Breast epithelium (tissue), 4 donors: ENCODE results near the gene TTLL11. TPM values are rescaled to one million over a fixed set of nuclear protein-coding genes. Genes with fewer than 3 reads are reported as not detected.

Experiments
- DNase-seq, 2 donors: peaks; one replicate each; pipeline ENCODE4 v3.0.0-alpha.2; 2019; ENCODE audit warnings: low spot score in 2 of 2
- H3K27ac ChIP-seq, 2 donors: fragments of 200-600 bp; sonication (generic) in 1 of 2; one replicate each; pipeline ENCODE4 v1.5.1; 2016 to 2019; ENCODE audit warnings: mild to moderate bottlenecking in 1 of 2
- H3K27me3 ChIP-seq, 2 donors: fragments of 200-600 bp; sonication (generic) in 1 of 2; one replicate each; pipeline versions ENCODE4 v1.5.1 to v1.6.0; 2017 to 2019; ENCODE audit warnings: control low read depth in 1 of 2, mild to moderate bottlenecking in 1 of 2
- H3K36me3 ChIP-seq: fragments of 200-600 bp; one replicate; pipeline ENCODE4 v1.5.1; 2019
- H3K4me1 ChIP-seq, 2 donors: fragments of 200-600 bp; sonication (generic); one replicate each; pipeline ENCODE4 v1.5.1; 2016 to 2019; ENCODE audit warnings: control low read depth in 1 of 2
- H3K4me3 ChIP-seq, 3 donors: fragments of 200-600 bp; sonication (generic); 1 replicate in 2 of 3; 2 replicates in 1 of 3; pipeline ENCODE4 v1.5.1; 2016 to 2019; ENCODE audit warnings: mild to moderate bottlenecking in 3 of 3, moderate library complexity in 2 of 3
- H3K9me3 ChIP-seq, 2 donors: fragments of 200-600 bp; sonication (generic) in 1 of 2; one replicate each; pipeline ENCODE4 v1.5.1; 2016 to 2019; ENCODE audit warnings: control low read depth in 1 of 2
- POLR2A ChIP-seq: fragments of 450-650 bp; IDR thresholded peaks from one replicate; pipeline ENCODE4 v1.6.1; 2016; ENCODE audit warnings: antibody characterized with exemption, mild to moderate bottlenecking, moderate library complexity
- POLR2AphosphoS5 ChIP-seq, 3 donors: sonication (generic); formaldehyde crosslinking; IDR thresholded peaks; one replicate each; pipeline ENCODE4 v1.6.1; 2017; ENCODE audit warnings: antibody characterized with exemption in 3 of 3
- intact Hi-C: fragments of 100-400 bp; cut with DNase I; formaldehyde crosslinking; loops from one replicate; pipeline ENCODE4 v1.15.1; 2023; ENCODE audit warnings: low total_unique reads
- total RNA-seq, 3 donors: library from RNA; depleted of rRNA; stranded (reverse); fragments of >200 nt; gene quantifications; one replicate each; pipeline ENCODE4 v1.1.0, GENCODE V29; 2016
- TF ChIP-seq, protein P1 (sequence below), 3 donors: fragments of 450-650 bp; IDR thresholded peaks; one replicate each; pipeline ENCODE4 v1.5.1; 2016 to 2017; ENCODE audit warnings: antibody characterized with exemption in 3 of 3, mild to moderate bottlenecking in 3 of 3, moderate library complexity in 3 of 3

The TTLL11 gene
- total RNA-seq, 3 donors from 2014 or later, result 9.0 to 12.1 (median 10.0) TPM

DNA sequence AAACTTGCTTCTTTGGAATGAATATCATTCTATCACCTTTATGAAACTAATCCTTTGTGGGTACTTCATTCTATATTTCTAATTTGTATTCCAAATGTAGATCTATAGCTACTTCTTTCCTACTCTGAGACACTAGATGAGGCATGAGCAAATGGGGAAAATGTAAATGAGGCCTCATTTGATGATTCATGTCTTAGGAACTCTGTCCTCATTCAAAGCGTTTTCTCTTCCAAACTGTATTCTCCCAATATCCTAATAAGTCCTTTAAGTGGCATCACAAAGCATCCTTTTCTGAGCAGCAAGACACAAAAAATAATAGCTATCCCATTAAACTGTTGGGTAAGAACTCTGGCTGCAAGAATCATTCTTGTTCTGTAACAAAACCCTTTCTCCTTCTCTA lies 56.1 kb downstream of the TTLL11 start:
- Histone ChIP-seq H3K4me1 (peaks cover 0 to 7% of the 10 kb centered on the region in 2 donors), H3K27me3 (no peaks in the 10 kb centered on the region), H3K27ac (no peak overlapping the region), H3K9me3 (no peaks in the 10 kb centered on the region), H3K36me3 (no peaks in the 10 kb centered on the region), H3K4me3 (no peak overlapping the region)
- TF ChIP-seq POLR2A, result no peak
- TF ChIP-seq, protein P1, sequence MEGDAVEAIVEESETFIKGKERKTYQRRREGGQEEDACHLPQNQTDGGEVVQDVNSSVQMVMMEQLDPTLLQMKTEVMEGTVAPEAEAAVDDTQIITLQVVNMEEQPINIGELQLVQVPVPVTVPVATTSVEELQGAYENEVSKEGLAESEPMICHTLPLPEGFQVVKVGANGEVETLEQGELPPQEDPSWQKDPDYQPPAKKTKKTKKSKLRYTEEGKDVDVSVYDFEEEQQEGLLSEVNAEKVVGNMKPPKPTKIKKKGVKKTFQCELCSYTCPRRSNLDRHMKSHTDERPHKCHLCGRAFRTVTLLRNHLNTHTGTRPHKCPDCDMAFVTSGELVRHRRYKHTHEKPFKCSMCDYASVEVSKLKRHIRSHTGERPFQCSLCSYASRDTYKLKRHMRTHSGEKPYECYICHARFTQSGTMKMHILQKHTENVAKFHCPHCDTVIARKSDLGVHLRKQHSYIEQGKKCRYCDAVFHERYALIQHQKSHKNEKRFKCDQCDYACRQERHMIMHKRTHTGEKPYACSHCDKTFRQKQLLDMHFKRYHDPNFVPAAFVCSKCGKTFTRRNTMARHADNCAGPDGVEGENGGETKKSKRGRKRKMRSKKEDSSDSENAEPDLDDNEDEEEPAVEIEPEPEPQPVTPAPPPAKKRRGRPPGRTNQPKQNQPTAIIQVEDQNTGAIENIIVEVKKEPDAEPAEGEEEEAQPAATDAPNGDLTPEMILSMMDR (IDR thresholded peaks at IDR 0.05), result no peak
- TF ChIP-seq POLR2AphosphoS5 (IDR thresholded peaks at IDR 0.05), result no peak
- no peak for DNase-seq
- intact Hi-C loops, result no loop called here

DNA sequence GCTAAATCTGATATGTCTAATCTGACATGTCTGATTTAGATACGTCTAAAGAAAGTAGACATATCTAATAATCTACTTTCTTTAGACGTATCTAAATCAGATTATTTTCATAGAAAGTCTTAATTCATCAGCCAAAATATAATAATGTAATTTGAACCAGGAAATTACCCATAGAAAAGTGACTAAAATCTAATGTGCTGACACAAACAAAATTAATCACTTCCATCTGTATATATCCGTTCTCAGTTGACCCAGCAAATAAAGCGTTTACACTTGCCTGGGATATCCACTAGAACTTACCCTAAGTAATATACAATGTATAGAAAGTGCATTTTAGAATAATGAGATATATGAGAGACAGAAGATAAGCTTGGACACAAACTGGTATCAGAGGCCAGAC lies 56.7 kb downstream of the TTLL11 start:
- no peak overlapping the region for H3K4me3 ChIP-seq
- peaks cover 0 to 7% of the 10 kb centered on the region in 2 donors for H3K4me1 ChIP-seq
- no peaks in the 10 kb centered on the region for H3K9me3 ChIP-seq
- no peaks in the 10 kb centered on the region for H3K27me3 ChIP-seq
- no peaks in the 10 kb centered on the region for H3K36me3 ChIP-seq
- intact Hi-C loops, result no loop called here
- TF ChIP-seq POLR2A (no peak), POLR2AphosphoS5 (IDR thresholded peaks at IDR 0.05) (no peak)
- TF ChIP-seq, protein P1 (IDR thresholded peaks at IDR 0.05), result no peak
- no peak overlapping the region for H3K27ac ChIP-seq
- no peak for DNase-seq

DNA sequence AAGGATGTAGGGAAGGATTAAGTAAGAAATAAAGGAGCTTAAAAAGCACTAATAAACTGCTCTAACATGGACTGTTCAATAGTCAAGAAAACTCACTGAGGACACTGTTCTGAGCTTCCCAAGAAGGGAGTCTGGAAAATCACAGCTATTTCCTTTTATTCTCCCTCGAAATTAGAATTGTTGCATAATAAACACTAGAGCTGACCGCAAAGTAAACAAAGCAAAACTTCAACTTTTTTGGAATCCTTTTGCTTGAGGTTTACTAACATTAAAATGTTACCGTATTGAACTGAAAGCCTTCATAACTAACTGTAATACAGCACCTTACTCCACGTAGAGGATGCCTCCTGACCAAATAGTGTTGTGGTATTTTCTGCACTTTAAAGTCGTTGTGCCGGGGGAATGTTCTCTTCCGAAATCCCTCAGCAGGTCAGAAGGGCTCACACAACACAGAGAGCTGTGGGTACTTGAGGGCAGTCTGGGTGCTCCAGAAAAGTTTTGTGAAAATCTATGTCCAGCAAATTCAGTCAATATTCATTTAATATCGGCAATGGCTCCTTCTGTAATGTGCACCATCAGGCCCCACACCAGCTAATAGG lies 59.2 kb downstream of the TTLL11 start:
- intact Hi-C loops, result no loop called here
- H3K36me3 ChIP-seq, result no peaks in the 10 kb centered on the region
- no peaks in the 10 kb centered on the region for H3K9me3 ChIP-seq
- no peak overlapping the region for H3K4me3 ChIP-seq
- H3K27ac ChIP-seq, result no peak overlapping the region
- TF ChIP-seq, protein P1 (IDR thresholded peaks at IDR 0.05), result no peak
- no peak for TF ChIP-seq POLR2A
- TF ChIP-seq POLR2AphosphoS5 (IDR thresholded peaks at IDR 0.05), result no peak
- H3K27me3 ChIP-seq, result no peaks in the 10 kb centered on the region
- no peak for DNase-seq
- no peaks in the 10 kb centered on the region for H3K4me1 ChIP-seq

DNA sequence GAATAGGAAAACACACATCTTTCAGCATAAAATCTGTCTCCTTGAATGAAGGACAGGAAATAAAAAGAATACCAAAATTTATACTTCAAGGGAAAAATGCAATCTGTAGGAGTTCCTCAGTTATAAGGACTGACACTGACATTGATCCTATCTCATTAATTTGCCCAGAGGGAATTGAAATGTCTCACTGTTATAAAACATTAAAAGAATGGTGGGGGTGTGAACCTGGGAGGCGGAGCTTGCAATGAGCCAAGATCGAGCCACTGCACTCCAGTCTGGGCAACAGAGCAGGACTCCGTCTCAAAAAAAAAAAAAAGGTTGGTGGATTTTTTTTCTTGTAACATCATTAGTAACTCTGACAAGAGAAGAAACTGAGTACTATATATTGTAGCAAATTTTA lies 60.8 kb downstream of the TTLL11 start:
- H3K4me1 ChIP-seq, result no peaks in the 10 kb centered on the region
- no peak overlapping the region for H3K4me3 ChIP-seq
- no peak for DNase-seq
- no peak overlapping the region for H3K27ac ChIP-seq
- no peaks in the 10 kb centered on the region for H3K27me3 ChIP-seq
- intact Hi-C loops, result no loop called here
- TF ChIP-seq POLR2A (no peak), POLR2AphosphoS5 (IDR thresholded peaks at IDR 0.05) (no peak)
- TF ChIP-seq, protein P1 (IDR thresholded peaks at IDR 0.05), result no peak
- H3K9me3 ChIP-seq, result peaks cover 0 to 6% of the 10 kb centered on the region in 2 donors
- no peaks in the 10 kb centered on the region for H3K36me3 ChIP-seq

DNA sequence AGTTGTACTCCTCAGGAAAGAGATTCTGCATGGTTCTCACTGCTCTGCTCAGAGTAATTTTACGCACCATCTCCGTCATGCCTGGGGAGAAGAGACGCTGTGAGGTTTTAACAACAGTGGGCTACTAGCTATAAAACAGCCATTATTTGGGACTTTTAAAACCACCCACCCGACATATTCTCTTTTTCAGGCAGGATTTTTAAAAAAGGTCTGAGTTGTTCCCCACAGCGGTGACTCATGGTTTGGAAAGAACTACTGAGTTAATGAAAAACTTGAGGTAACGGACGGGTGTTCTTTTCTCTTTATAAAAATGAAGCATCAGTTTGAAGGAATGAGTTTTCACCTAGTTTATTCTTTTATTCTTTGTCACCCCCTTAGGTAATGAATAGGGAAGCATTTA lies 61.3 kb downstream of the TTLL11 start:
- TF ChIP-seq, protein P1 (IDR thresholded peaks at IDR 0.05), result no peak
- TF ChIP-seq POLR2A (no peak), POLR2AphosphoS5 (IDR thresholded peaks at IDR 0.05) (no peak)
- H3K9me3 ChIP-seq, result peaks cover 0 to 6% of the 10 kb centered on the region in 2 donors
- no peaks in the 10 kb centered on the region for H3K36me3 ChIP-seq
- no peaks in the 10 kb centered on the region for H3K4me1 ChIP-seq
- intact Hi-C loops, result no loop called here
- no peak for DNase-seq
- H3K27ac ChIP-seq, result no peak overlapping the region
- no peaks in the 10 kb centered on the region for H3K27me3 ChIP-seq
- no peak overlapping the region for H3K4me3 ChIP-seq
